Upper lobe of right lung (tissue), 1 donor: ENCODE measurements around the gene NLGN1. TPM values are rescaled to one million over a fixed set of nuclear protein-coding genes. Genes with fewer than 3 reads are reported as not detected.

Experiments used
- ATAC-seq: fragments of 200-7000 bp; cut with Tn5 transposase; one replicate; pipeline ENCODE4 v1.9.1; 2020; ENCODE audit warnings: mild to moderate bottlenecking, moderate library complexity
- DNase-seq: peaks from one replicate; pipeline ENCODE4 v3.0.0-alpha.2; 2020
- H3K27ac ChIP-seq: fragments of 200-600 bp; one replicate; pipeline ENCODE4 v1.8.0; 2022
- H3K27me3 ChIP-seq: fragments of 200-600 bp; one replicate; pipeline ENCODE4 v1.8.0; 2022; ENCODE audit warnings: mild to moderate bottlenecking
- H3K36me3 ChIP-seq: fragments of 200-600 bp; one replicate; pipeline ENCODE4 v1.8.0; 2022
- H3K4me1 ChIP-seq: fragments of 200-600 bp; one replicate; pipeline ENCODE4 v1.8.0; 2022
- H3K4me3 ChIP-seq: fragments of 200-600 bp; one replicate; pipeline ENCODE4 v1.8.0; 2022; ENCODE audit warnings: mild to moderate bottlenecking
- H3K9me3 ChIP-seq: fragments of 200-600 bp; one replicate; pipeline ENCODE4 v1.8.0; 2022
- intact Hi-C: fragments of 100-400 bp; cut with DNase I; formaldehyde crosslinking; loops from one replicate; pipeline ENCODE4 v1.11.0; 2022
- total RNA-seq: library from RNA; stranded (reverse); fragmentation: NEBNext Ultra II Directional; extraction: Animal tissue kit (Norgen Biotek cat#: 25700); gene quantifications from one replicate; pipeline ENCODE4 v1.2.1, GENCODE V29; 2021
- TF ChIP-seq, protein P1 (sequence below): fragments of 200-600 bp; IDR thresholded peaks from one replicate; pipeline ENCODE4 v1.8.0; 2022; ENCODE audit warnings: antibody characterized with exemption
- donor health status: DM: no; HTN: yes; CAD: no; lungs with severe emphysema.

The NLGN1 gene
- total RNA-seq, 1 donor from 2014 or later, result 3.3 TPM

GRCh38 chr3:174191380-174191779 is 793.8 kb downstream of the NLGN1 start:
- no peaks in the 10 kb centered on the region for H3K36me3 ChIP-seq
- no peaks in the 10 kb centered on the region for H3K27me3 ChIP-seq
- ATAC-seq (no peak), DNase-seq (no peak)
- no peaks in the 10 kb centered on the region for H3K9me3 ChIP-seq
- no peaks in the 10 kb centered on the region for H3K4me1 ChIP-seq
- H3K27ac ChIP-seq, result no peak overlapping the region
- TF ChIP-seq, protein P1, sequence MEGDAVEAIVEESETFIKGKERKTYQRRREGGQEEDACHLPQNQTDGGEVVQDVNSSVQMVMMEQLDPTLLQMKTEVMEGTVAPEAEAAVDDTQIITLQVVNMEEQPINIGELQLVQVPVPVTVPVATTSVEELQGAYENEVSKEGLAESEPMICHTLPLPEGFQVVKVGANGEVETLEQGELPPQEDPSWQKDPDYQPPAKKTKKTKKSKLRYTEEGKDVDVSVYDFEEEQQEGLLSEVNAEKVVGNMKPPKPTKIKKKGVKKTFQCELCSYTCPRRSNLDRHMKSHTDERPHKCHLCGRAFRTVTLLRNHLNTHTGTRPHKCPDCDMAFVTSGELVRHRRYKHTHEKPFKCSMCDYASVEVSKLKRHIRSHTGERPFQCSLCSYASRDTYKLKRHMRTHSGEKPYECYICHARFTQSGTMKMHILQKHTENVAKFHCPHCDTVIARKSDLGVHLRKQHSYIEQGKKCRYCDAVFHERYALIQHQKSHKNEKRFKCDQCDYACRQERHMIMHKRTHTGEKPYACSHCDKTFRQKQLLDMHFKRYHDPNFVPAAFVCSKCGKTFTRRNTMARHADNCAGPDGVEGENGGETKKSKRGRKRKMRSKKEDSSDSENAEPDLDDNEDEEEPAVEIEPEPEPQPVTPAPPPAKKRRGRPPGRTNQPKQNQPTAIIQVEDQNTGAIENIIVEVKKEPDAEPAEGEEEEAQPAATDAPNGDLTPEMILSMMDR, result no peak
- intact Hi-C loops, result no loop called here
- no peak overlapping the region for H3K4me3 ChIP-seq

GRCh38 chr3:174191895-174192294 is 794.4 kb downstream of the NLGN1 start:
- Histone ChIP-seq H3K27ac (no peak overlapping the region), H3K9me3 (no peaks in the 10 kb centered on the region), H3K36me3 (no peaks in the 10 kb centered on the region), H3K4me1 (no peaks in the 10 kb centered on the region), H3K27me3 (no peaks in the 10 kb centered on the region), H3K4me3 (no peak overlapping the region)
- TF ChIP-seq, protein P1, result no peak
- ATAC-seq (no peak), DNase-seq (no peak)
- intact Hi-C loops, result no loop called here

- H3K4me1 ChIP-seq, result no peaks in the 10 kb centered on the region
- no peak for DNase-seq
- intact Hi-C loops, result no loop called here
- no peaks in the 10 kb centered on the region for H3K27me3 ChIP-seq
- H3K36me3 ChIP-seq, result no peaks in the 10 kb centered on the region
- no peak for ATAC-seq
- no peak overlapping the region for H3K4me3 ChIP-seq
- TF ChIP-seq, protein P1, result no peak
- H3K9me3 ChIP-seq, result no peaks in the 10 kb centered on the region
- H3K27ac ChIP-seq, result no peak overlapping the region
Measured at GRCh38 chr3:174192471-174192870, 794.9 kb downstream of the NLGN1 start.

GRCh38 chr3:174193604-174194003 is 796.1 kb downstream of the NLGN1 start:
- H3K4me1 ChIP-seq, result no peaks in the 10 kb centered on the region
- no peak overlapping the region for H3K27ac ChIP-seq
- no peak for ATAC-seq
- TF ChIP-seq, protein P1, result no peak
- no peak overlapping the region for H3K4me3 ChIP-seq
- no peaks in the 10 kb centered on the region for H3K27me3 ChIP-seq
- DNase-seq, result no peak
- intact Hi-C loops, result no loop called here
- no peaks in the 10 kb centered on the region for H3K9me3 ChIP-seq
- H3K36me3 ChIP-seq, result no peaks in the 10 kb centered on the region

DNA sequence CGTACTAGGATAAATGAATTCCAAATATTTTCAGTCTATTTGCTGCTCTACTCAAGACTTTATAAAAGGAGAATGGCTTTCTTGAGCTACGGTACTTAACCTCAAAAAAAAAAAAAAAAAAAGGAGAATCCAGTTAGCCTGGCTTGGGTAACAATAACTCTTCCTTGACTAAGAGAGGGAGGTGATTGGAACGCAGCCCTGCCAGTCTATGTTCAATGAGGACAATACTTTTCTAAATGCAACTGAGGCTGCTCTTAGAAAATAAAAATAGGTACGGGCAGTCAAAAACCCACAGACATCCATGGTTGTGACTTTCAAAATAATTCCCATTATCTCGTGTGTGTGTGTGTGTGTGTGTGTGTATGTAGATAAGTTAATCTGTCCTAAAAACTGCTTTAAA is 799.9 kb downstream of the NLGN1 start:
- ATAC-seq, result no peak
- Histone ChIP-seq H3K4me3 (no peak overlapping the region), H3K36me3 (no peaks in the 10 kb centered on the region), H3K4me1 (no peaks in the 10 kb centered on the region), H3K27ac (no peak overlapping the region), H3K9me3 (no peaks in the 10 kb centered on the region), H3K27me3 (no peaks in the 10 kb centered on the region)
- DNase-seq, result no peak
- TF ChIP-seq, protein P1, result no peak
- intact Hi-C loops, result no loop called here

DNA sequence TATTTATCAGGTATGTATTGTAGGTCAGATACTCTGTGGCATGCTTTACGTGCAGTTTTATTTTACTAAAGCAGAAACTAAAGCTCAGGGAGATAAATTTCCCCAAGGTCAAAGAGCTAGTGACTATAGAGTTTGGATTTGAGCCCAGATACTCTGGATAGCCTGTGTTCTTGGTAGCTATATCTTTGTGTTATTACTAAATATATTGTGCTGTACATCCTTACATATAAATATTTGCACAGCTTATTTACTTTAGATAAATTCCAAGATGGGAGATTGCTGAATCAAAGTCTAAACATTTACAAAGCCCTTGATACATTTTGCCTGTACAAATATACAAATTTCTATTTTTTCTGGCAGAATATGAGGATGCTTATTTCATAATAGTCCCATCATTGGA is 800.7 kb downstream of the NLGN1 start:
- intact Hi-C loops, result no loop called here
- ATAC-seq (no peak), DNase-seq (no peak)
- TF ChIP-seq, protein P1, result no peak
- Histone ChIP-seq H3K36me3 (no peaks in the 10 kb centered on the region), H3K27ac (no peak overlapping the region), H3K4me1 (no peaks in the 10 kb centered on the region), H3K9me3 (no peaks in the 10 kb centered on the region), H3K4me3 (no peak overlapping the region), H3K27me3 (no peaks in the 10 kb centered on the region)
